ENCODE measurements around the gene KRT39. TPM values are rescaled to one million over a fixed set of nuclear protein-coding genes. Genes with fewer than 3 reads are reported as not detected.

Gene KRT39
- total RNA-seq (2022; extraction: Qiagen RNA extraction; ENCODE audit: low read depth): not detected in 5 replicates

DNA sequence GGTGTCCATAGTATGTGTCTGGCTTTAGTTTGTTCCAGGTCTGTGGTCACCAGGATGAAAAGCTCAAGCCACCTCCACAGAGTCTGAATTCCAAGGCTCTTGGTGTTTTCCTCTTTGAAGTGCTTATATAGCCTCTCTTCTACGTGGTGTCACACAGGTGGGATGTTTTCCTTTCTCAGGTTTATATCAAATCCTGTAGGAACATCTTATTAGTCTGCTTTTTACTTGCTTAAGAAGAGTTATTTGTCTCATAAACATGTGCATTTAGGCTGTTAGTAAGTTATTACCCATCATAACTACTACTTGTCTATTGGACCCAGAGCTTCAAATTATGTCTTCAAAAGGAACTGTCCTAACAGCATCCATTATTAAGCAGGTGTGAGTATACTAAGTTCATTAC is at the start of gene KRT39:
KRT39 (minus strand) TSS at position 101 of the 400 bp plus-strand sequence; CDS start at position 9, 92 bp downstream.

GRCh38 chr17:41008811-41009210 is 42.1 kb upstream of the KRT39 start, which contains the start of gene KRTAP3-1:
Gene KRTAP3-1 (minus strand): TSS chr17:41009128. CDS start chr17:41009074, 54 bp downstream.

DNA sequence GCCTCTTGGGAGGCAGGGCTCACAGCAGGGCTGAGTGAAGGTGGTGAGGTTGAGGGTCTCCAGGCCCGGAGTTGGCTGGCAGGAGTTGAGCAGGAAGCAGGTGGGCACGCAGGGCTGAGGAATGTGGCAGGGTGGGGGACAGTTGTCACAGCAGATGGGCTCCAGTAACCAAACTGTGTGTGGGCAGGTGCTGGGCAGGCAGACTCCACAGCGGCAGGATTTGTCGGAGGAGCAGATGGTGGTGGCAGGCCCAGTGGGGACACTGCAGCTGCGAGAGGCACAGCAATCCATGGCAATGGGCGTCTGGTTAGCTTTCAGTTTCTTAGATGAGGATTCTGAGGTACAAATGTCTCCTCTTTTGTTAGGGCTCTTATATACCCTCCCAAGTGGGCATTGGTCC is 32.8 kb upstream of the KRT39 start, which contains the start of gene KRTAP3-2:
KRTAP3-2 (minus strand) TSS at position 344 of the 400 bp plus-strand sequence; CDS start at position 291, 53 bp downstream.

DNA sequence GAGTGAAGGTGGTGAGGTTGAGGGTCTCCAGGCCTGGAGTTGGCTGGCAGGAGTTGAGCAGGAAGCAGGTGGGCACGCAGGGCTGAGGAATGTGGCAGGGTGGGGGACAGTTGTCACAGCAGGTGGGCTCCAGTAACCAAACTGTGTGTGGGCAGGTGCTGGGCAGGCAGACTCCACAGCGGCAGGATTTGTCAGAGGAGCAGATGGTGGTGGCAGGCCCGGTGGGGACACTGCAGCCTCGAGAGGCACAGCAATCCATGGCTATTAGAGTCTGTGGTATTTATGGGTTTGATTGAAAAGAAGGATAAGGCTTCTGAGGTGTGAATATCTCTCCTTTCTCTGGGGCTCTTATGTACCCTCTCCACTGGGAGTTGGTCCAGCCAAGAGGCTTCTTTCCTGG is 27.1 kb upstream of the KRT39 start, which contains the start of gene KRTAP3-3:
KRTAP3-3 (minus strand) TSS at position 326 of the 400 bp plus-strand sequence; CDS start at position 259, 67 bp downstream.

GRCh38 chr17:40984226-40984625 is 17.5 kb upstream of the KRT39 start, which contains the start of gene KRT40:
Gene KRT40 (minus strand): TSS chr17:40984326. CDS start chr17:40984273, 53 bp downstream.

GRCh38 chr17:40937384-40937819 is 29.3 kb downstream of the KRT39 start, which contains the start of gene KRT23:
Gene KRT23 (minus strand): TSS chr17:40937646. CDS start chr17:40936603, 1,043 bp downstream.

Other genes with a start within 250 kb of the KRT39 start
- gene KRT25, start 211.6 kb downstream of the KRT39 start, total RNA-seq (2022; extraction: Qiagen RNA extraction; ENCODE audit: low read depth): not detected in 5 replicates
- not detected in 5 replicates for gene KRT26, start 194.7 kb downstream of the KRT39 start, total RNA-seq (2022; extraction: Qiagen RNA extraction; ENCODE audit: low read depth)
- gene KRT27, start 184.4 kb downstream of the KRT39 start, total RNA-seq (2022; extraction: Qiagen RNA extraction; ENCODE audit: low read depth): not detected in 5 replicates
- gene KRT28, start 167.0 kb downstream of the KRT39 start, total RNA-seq (2022; extraction: Qiagen RNA extraction; ENCODE audit: low read depth): not detected in 5 replicates
- gene KRT10, start 144.3 kb downstream of the KRT39 start, total RNA-seq (2022; extraction: Qiagen RNA extraction; ENCODE audit: low read depth): 89.0 to 122 TPM (median 115 TPM) in 5 replicates
- not detected in 5 replicates for gene KRT12, start 99.7 kb downstream of the KRT39 start, total RNA-seq (2022; extraction: Qiagen RNA extraction; ENCODE audit: low read depth)
- 0.17 to 0.43 TPM (median 0.28 TPM) in 5 replicates for gene KRT20, start 81.7 kb downstream of the KRT39 start, total RNA-seq (2022; extraction: Qiagen RNA extraction; ENCODE audit: low read depth)
- gene KRT23, start 29.3 kb downstream of the KRT39 start, total RNA-seq (2022; extraction: Qiagen RNA extraction; ENCODE audit: low read depth): 0.06 to 0.30 TPM (median 0.08 TPM) in 3 of 5 replicates, not detected in the others
- gene KRT40, start 17.4 kb upstream of the KRT39 start, total RNA-seq (2022; extraction: Qiagen RNA extraction; ENCODE audit: low read depth): not detected in 5 replicates
- not detected in 5 replicates for gene KRTAP3-3, start 27.2 kb upstream of the KRT39 start, total RNA-seq (2022; extraction: Qiagen RNA extraction; ENCODE audit: low read depth)
- 0.36 to 0.50 TPM (median 0.42 TPM) in 3 of 5 replicates, not detected in the others for gene KRTAP3-2, start 33.0 kb upstream of the KRT39 start, total RNA-seq (2022; extraction: Qiagen RNA extraction; ENCODE audit: low read depth)
- gene KRTAP3-1, start 42.2 kb upstream of the KRT39 start, total RNA-seq (2022; extraction: Qiagen RNA extraction; ENCODE audit: low read depth): not detected in 5 replicates
- not detected in 5 replicates for gene KRTAP1-5, start 60.3 kb upstream of the KRT39 start, total RNA-seq (2022; extraction: Qiagen RNA extraction; ENCODE audit: low read depth)
- gene KRTAP1-4, start 63.2 kb upstream of the KRT39 start, total RNA-seq (2022; extraction: Qiagen RNA extraction; ENCODE audit: low read depth): not detected in 5 replicates
- gene KRTAP1-3, start 67.9 kb upstream of the KRT39 start, total RNA-seq (2022; extraction: Qiagen RNA extraction; ENCODE audit: low read depth): not detected in 5 replicates
- gene KRTAP1-1, start 74.5 kb upstream of the KRT39 start, total RNA-seq (2022; extraction: Qiagen RNA extraction; ENCODE audit: low read depth): not detected in 5 replicates
- not detected in 5 replicates for gene KRTAP2-1, start 80.4 kb upstream of the KRT39 start, total RNA-seq (2022; extraction: Qiagen RNA extraction; ENCODE audit: low read depth)
- not detected in 5 replicates for gene KRTAP2-2, start 88.3 kb upstream of the KRT39 start, total RNA-seq (2022; extraction: Qiagen RNA extraction; ENCODE audit: low read depth)
- not detected in 5 replicates for gene KRTAP2-3, start 93.2 kb upstream of the KRT39 start, total RNA-seq (2022; extraction: Qiagen RNA extraction; ENCODE audit: low read depth)
- not detected in 5 replicates for gene KRTAP2-4, start 98.9 kb upstream of the KRT39 start, total RNA-seq (2022; extraction: Qiagen RNA extraction; ENCODE audit: low read depth)
- gene KRTAP4-7, start 117.2 kb upstream of the KRT39 start, total RNA-seq (2022; extraction: Qiagen RNA extraction; ENCODE audit: low read depth): not detected in 5 replicates
- 0.08 TPM in 1 of 5 replicates, not detected in the others for gene KRTAP4-8, start 131.2 kb upstream of the KRT39 start, total RNA-seq (2022; extraction: Qiagen RNA extraction; ENCODE audit: low read depth)
- not detected in 5 replicates for gene KRTAP4-16, start 135.3 kb upstream of the KRT39 start, total RNA-seq (2022; extraction: Qiagen RNA extraction; ENCODE audit: low read depth)
- gene KRTAP4-9, start 138.4 kb upstream of the KRT39 start, total RNA-seq (2022; extraction: Qiagen RNA extraction; ENCODE audit: low read depth): not detected in 5 replicates
- not detected in 5 replicates for gene KRTAP4-11, start 151.4 kb upstream of the KRT39 start, total RNA-seq (2022; extraction: Qiagen RNA extraction; ENCODE audit: low read depth)
- gene KRTAP4-12, start 157.2 kb upstream of the KRT39 start, total RNA-seq (2022; extraction: Qiagen RNA extraction; ENCODE audit: low read depth): not detected in 5 replicates
- not detected in 5 replicates for gene KRTAP4-6, start 173.6 kb upstream of the KRT39 start, total RNA-seq (2022; extraction: Qiagen RNA extraction; ENCODE audit: low read depth)
- gene KRTAP4-5, start 182.9 kb upstream of the KRT39 start, total RNA-seq (2022; extraction: Qiagen RNA extraction; ENCODE audit: low read depth): not detected in 5 replicates
- not detected in 5 replicates for gene KRTAP4-4, start 193.8 kb upstream of the KRT39 start, total RNA-seq (2022; extraction: Qiagen RNA extraction; ENCODE audit: low read depth)
- not detected in 5 replicates for gene KRTAP4-3, start 201.3 kb upstream of the KRT39 start, total RNA-seq (2022; extraction: Qiagen RNA extraction; ENCODE audit: low read depth)
- gene KRTAP4-2, start 211.3 kb upstream of the KRT39 start, total RNA-seq (2022; extraction: Qiagen RNA extraction; ENCODE audit: low read depth): not detected in 5 replicates
- gene KRTAP4-1, start 218.0 kb upstream of the KRT39 start, total RNA-seq (2022; extraction: Qiagen RNA extraction; ENCODE audit: low read depth): 0.17 to 0.25 TPM (median 0.24 TPM) in 4 of 5 replicates, not detected in the other
- gene KRTAP9-1, start 222.9 kb upstream of the KRT39 start, total RNA-seq (2022; extraction: Qiagen RNA extraction; ENCODE audit: low read depth): not detected in 5 replicates

Measured in A549 treated with RU486 at 1 μM for 4 hours (cell line).